ENCODE data around the gene ODF4.
"Not testable (repeated sequence)": the region's sequence is repeated elsewhere in the genome, so short reads cannot be mapped to it uniquely, and the experiment has no call there.

DNA sequence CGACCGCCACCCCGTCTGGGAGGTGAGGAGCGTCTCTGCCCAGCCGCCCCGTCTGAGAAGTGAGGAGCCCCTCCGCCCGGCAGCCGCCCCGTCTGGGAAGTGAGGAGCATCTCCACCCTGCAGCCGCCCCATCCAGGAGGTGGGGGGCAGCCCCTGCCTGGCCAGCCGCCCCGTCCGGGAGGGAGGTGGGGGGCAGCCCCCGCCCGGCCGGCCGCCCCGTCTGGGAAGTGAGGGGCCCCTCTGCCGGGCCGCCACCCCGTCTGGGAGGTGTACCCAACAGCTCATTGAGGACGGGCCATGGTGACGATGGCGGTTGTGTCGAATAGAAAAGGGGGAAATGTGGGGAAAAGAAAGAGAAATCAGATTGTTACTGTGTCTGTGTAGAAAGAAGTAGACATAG lies 34.2 kb downstream of the ODF4 start:
- TF ChIP-seq RUNX3 (IDR thresholded peaks at IDR 0.05; ENCODE audit: low read length); PAX5 (IDR thresholded peaks at IDR 0.05; ENCODE audit: borderline replicate concordance, low read depth, low read length); GABPA (IDR thresholded peaks at IDR 0.05; ENCODE audit: low read depth); YY1 (IDR thresholded peaks at IDR 0.05; ENCODE audit: low read depth, low read length); NFIC (IDR thresholded peaks at IDR 0.05; ENCODE audit: low read depth, low read length); POLR2AphosphoS5 (IDR thresholded peaks at IDR 0.05; ENCODE audit: low read length): not testable (repeated sequence)
- TF ChIP-seq, protein P1, sequence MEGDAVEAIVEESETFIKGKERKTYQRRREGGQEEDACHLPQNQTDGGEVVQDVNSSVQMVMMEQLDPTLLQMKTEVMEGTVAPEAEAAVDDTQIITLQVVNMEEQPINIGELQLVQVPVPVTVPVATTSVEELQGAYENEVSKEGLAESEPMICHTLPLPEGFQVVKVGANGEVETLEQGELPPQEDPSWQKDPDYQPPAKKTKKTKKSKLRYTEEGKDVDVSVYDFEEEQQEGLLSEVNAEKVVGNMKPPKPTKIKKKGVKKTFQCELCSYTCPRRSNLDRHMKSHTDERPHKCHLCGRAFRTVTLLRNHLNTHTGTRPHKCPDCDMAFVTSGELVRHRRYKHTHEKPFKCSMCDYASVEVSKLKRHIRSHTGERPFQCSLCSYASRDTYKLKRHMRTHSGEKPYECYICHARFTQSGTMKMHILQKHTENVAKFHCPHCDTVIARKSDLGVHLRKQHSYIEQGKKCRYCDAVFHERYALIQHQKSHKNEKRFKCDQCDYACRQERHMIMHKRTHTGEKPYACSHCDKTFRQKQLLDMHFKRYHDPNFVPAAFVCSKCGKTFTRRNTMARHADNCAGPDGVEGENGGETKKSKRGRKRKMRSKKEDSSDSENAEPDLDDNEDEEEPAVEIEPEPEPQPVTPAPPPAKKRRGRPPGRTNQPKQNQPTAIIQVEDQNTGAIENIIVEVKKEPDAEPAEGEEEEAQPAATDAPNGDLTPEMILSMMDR (IDR thresholded peaks at IDR 0.05 in 2 of 3, conservative IDR thresholded peaks at IDR 0.05 in 1 of 3; ENCODE audit: control insufficient read depth in 2 of 3, extremely low read depth in 1 of 3, insufficient read depth in 1 of 3, low read depth in 3 of 3, low read length in 3 of 3), result not testable (repeated sequence)
- TF ChIP-seq, protein P2, sequence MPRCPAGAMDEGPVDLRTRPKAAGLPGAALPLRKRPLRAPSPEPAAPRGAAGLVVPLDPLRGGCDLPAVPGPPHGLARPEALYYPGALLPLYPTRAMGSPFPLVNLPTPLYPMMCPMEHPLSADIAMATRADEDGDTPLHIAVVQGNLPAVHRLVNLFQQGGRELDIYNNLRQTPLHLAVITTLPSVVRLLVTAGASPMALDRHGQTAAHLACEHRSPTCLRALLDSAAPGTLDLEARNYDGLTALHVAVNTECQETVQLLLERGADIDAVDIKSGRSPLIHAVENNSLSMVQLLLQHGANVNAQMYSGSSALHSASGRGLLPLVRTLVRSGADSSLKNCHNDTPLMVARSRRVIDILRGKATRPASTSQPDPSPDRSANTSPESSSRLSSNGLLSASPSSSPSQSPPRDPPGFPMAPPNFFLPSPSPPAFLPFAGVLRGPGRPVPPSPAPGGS (IDR thresholded peaks at IDR 0.05; ENCODE audit: borderline replicate concordance, insufficient read depth, low read depth, low read length, poor library complexity, severe bottlenecking), result not testable (repeated sequence)
